Ishikawa (cell line): Measurements from ENCODE around the gene RAP1GAP.

ENCODE experiments used
- CEBPB ChIP-seq: IDR thresholded peaks from 2 replicates; pipeline ENCODE4 v1.6.1; 2012
- CREB1 ChIP-seq: IDR thresholded peaks from 2 replicates; pipeline ENCODE4 v1.6.1; 2012; ENCODE audit warnings: low read depth
- EGR1 ChIP-seq: IDR thresholded peaks from 2 replicates; pipeline ENCODE4 v1.6.1; 2012
- EP300 ChIP-seq: IDR thresholded peaks from 2 replicates; pipeline ENCODE4 v1.6.1; 2012; ENCODE audit warnings: borderline replicate concordance
- FOXM1 ChIP-seq: IDR thresholded peaks from 2 replicates; pipeline ENCODE4 v1.6.1; 2012; ENCODE audit warnings: low read depth, borderline replicate concordance
- MAX ChIP-seq: IDR thresholded peaks from 2 replicates; pipeline ENCODE4 v1.6.1; 2012
- NFIC ChIP-seq: IDR thresholded peaks from 2 replicates; pipeline ENCODE4 v1.6.1; 2012
- RAD21 ChIP-seq: IDR thresholded peaks from 2 replicates; pipeline ENCODE4 v1.6.1; 2012; ENCODE audit warnings: low read depth
- REST ChIP-seq: IDR thresholded peaks from 2 replicates; pipeline ENCODE4 v1.6.1; 2012; ENCODE audit warnings: low read depth, mild to moderate bottlenecking
- TAF1 ChIP-seq: IDR thresholded peaks from 2 replicates; pipeline ENCODE4 v1.6.1; 2012; ENCODE audit warnings: low read depth, mild to moderate bottlenecking
- TCF12 ChIP-seq: IDR thresholded peaks from 2 replicates; pipeline ENCODE4 v1.6.1; 2012; ENCODE audit warnings: low read depth
- TEAD4 ChIP-seq: IDR thresholded peaks from 2 replicates; pipeline ENCODE4 v1.6.1; 2012
- USF1 ChIP-seq: IDR thresholded peaks from 2 replicates; pipeline ENCODE4 v1.6.1; 2012
- YY1 ChIP-seq: IDR thresholded peaks from 2 replicates; pipeline ENCODE4 v1.6.1; 2012; ENCODE audit warnings: low read depth
- ZBTB7A ChIP-seq: IDR thresholded peaks from 2 replicates; pipeline ENCODE4 v1.6.1; 2012; ENCODE audit warnings: low read depth

Gene RAP1GAP

GRCh38 chr1:21562896-21563295, 106.3 kb downstream of the RAP1GAP start:
- TF ChIP-seq CEBPB (no peak), REST (no peak), EP300 (no peak), USF1 (no peak), RAD21 (no peak), TEAD4 (no peak), NFIC (no peak)

- TF ChIP-seq CEBPB (no peak), TEAD4 (no peak), EGR1 (no peak), YY1 (no peak), RAD21 (no peak), FOXM1 (no peak)
These were observed 108.1 kb downstream of the RAP1GAP start for GRCh38 chr1:21560916-21561638.

GRCh38 chr1:21559788-21560567, 109.2 kb downstream of the RAP1GAP start:
- no peak for TF ChIP-seq EP300
- no peak for TF ChIP-seq MAX
- TF ChIP-seq CREB1 = no peak
- TF ChIP-seq FOXM1 = no peak
- TF ChIP-seq EGR1 = no peak
- no peak for TF ChIP-seq RAD21
- TF ChIP-seq TAF1 = no peak
- no peak for TF ChIP-seq TCF12
- TF ChIP-seq USF1 = no peak
- no peak for TF ChIP-seq TEAD4
- TF ChIP-seq REST = no peak
- no peak for TF ChIP-seq CEBPB

GRCh38 chr1:21553116-21553926, 115.8 kb downstream of the RAP1GAP start:
- TF ChIP-seq CEBPB = no peak
- no peak for TF ChIP-seq TEAD4
- TF ChIP-seq RAD21 = no peak
- TF ChIP-seq NFIC = no peak
- no peak for TF ChIP-seq EP300
- no peak for TF ChIP-seq TAF1
- no peak for TF ChIP-seq REST
- TF ChIP-seq ZBTB7A = no peak
- TF ChIP-seq FOXM1 = no peak
